Tibial nerve (tissue), 4 donors: Measurements from ENCODE around the gene TCP11.

ENCODE experiments used
- CTCF ChIP-seq, 5 experiments: fragments of 200-600 bp in 3 of 5; fragments of 450-650 bp in 2 of 5; sonication (generic) in 3 of 5; IDR thresholded peaks; one replicate each; pipeline ENCODE4 v1.5.1; 2016 to 2019; ENCODE audit warnings: antibody characterized with exemption in 5 of 5, mild to moderate bottlenecking in 3 of 5, moderate library complexity in 2 of 5
- EP300 ChIP-seq, 2 donors: sonication (generic); formaldehyde crosslinking; IDR thresholded peaks; one replicate each; pipeline ENCODE4 v1.6.1; 2017; ENCODE audit warnings: antibody characterized with exemption in 2 of 2, mild to moderate bottlenecking in 1 of 2
- POLR2A ChIP-seq, 2 donors: fragments of 450-650 bp; IDR thresholded peaks; one replicate each; pipeline ENCODE4 v1.6.1; 2017; ENCODE audit warnings: antibody characterized with exemption in 2 of 2, mild to moderate bottlenecking in 2 of 2, moderate library complexity in 2 of 2

- no peak for TF ChIP-seq CTCF (IDR thresholded peaks at IDR 0.05)
- no peak for TF ChIP-seq EP300 (IDR thresholded peaks at IDR 0.05)
- no peak for TF ChIP-seq POLR2A (IDR thresholded peaks at IDR 0.05)
Observed at GRCh38 chr6:35087361-35088280, 53.5 kb downstream of the TCP11 start.
